ENCODE data around the gene TICAM1. TPM values are rescaled to one million over a fixed set of nuclear protein-coding genes. Genes with fewer than 3 reads are reported as not detected.

The TICAM1 gene
- total RNA-seq = 0.29 and 4.1 TPM in 2 replicates

GRCh38 chr19:4831304-4831978 lies at the start of gene TICAM1:
Gene TICAM1, minus strand, starts transcription at chr19:4831712. Its CDS starts 13,335 bp downstream, at chr19:4818377.

DNA sequence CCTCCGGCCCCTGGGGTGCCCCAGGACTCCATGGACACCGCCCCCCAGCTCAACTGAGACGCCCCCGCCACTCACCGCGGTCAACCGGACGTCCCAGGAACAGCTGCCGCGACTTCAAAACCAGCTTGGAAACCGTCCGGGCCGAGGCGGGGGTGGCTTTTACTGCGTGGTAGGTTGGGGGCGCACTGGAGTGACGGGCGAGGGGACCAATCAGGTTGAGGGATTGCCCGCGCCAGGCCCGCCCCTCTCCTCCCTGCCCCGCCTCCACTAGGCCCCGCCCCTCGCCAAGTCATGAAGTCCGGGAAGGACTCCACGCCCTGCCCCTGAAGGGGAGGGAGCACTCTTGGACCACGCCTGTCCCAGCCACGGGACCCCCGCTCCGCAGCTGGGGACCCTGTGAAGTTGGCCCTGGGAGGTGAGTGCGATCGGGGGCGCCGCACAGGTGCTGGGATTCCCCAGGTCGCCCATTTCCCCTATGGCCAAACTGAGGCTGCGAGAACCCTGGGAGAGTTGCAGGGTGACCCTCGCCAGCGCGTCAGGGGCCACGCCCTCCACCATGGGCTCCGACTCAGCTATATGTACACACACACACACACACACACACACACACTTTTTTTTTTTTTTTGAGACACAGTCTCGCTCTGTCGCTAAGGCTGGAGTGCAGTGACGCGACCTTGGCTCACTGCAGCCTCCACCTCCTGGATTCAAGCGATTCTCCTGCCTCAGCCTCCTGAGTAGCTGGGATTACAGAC lies 36.2 kb upstream of the TICAM1 start, which contains the start of gene PLIN3:
PLIN3 (minus strand) TSS at position 134 of the 752 bp plus-strand sequence. CDS start 6,273 bp downstream, outside the sequence.

DNA sequence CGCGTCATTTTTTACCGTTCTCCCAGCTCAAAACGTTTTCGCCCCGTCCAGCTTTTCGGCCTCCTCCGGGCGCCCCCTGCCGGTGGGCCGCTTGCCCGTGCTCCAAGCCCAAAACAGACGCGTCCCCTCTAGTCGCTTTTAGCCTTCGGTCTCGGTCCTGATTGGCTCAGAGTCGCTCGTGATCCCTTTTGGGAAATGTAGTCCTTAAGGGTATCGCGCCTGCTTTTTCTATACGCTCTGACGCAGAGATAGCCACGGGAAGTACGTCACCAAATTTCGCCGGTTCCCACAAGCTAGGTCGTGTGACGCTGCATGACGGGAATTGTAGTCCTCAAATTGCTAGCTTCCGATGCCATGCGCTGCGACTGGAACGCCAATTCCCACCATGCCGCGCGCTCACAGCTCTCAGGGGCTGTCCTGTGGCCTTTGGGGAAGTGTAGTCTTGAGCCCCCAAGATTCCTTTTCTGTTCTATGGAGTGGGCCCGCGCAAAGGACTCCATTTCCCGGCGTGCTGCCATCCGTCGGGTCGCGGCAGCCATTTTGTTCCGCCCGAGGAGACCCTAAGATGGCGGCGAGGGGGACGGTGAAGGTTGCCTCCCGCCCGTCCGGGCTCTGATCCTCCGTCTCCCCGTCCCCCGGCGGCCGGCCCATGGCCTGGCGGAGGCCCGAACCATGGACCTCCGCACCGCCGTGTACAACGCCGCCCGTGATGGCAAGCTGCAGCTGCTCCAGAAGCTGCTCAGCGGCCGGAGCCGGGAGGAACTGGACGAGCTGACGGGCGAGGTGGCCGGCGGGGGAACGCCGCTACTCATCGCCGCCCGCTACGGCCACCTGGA lies 40.1 kb downstream of the TICAM1 start, which contains the start of gene FEM1A:
FEM1A (plus strand) TSS at position 552 of the 836 bp plus-strand sequence; CDS start at position 673, 121 bp downstream.

Other genes starting within 250 kb of the TICAM1 start
- 5.5 and 8.0 TPM in 2 replicates for gene TNFAIP8L1, start 192.2 kb downstream of the TICAM1 start, total RNA-seq
- gene MYDGF, start 161.4 kb downstream of the TICAM1 start, total RNA-seq = 254 and 310 TPM in 2 replicates
- gene DPP9, start 107.9 kb downstream of the TICAM1 start, total RNA-seq = 93.0 and 172 TPM in 2 replicates
- gene FEM1A, start 40.0 kb downstream of the TICAM1 start, total RNA-seq = 8.3 and 8.4 TPM in 2 replicates
- 257 and 267 TPM in 2 replicates for gene PLIN3, start 36.0 kb upstream of the TICAM1 start, total RNA-seq
- not detected in 2 replicates for gene ARRDC5, start 71.2 kb upstream of the TICAM1 start, total RNA-seq
- gene UHRF1, start 77.8 kb upstream of the TICAM1 start, total RNA-seq = 37.9 and 39.5 TPM in 2 replicates
- gene KDM4B, start 137.4 kb upstream of the TICAM1 start, total RNA-seq = 15.8 and 21.9 TPM in 2 replicates

Measured in myometrial cell (primary cell).